MM.1S (cell line): ENCODE measurements around the gene MUC20.
"Not testable (repeated sequence)": the region's sequence is repeated elsewhere in the genome, so short reads cannot be mapped to it uniquely, and the experiment has no call there.

Source experiments
- DNase-seq: peaks from one replicate; pipeline ENCODE4 v3.0.0-alpha.2; 2015
- H2AFZ ChIP-seq: fragments of 300-600 bp; sonication (generic); 2 replicates; pipeline ENCODE4 v1.6.0; 2016; ENCODE audit warnings: antibody characterized with exemption, low read length
- H3F3A ChIP-seq: fragments of 300-600 bp; sonication (generic); 2 replicates; pipeline ENCODE4 v1.6.1; 2016; ENCODE audit warnings: mild to moderate bottlenecking, antibody characterized with exemption, low read length, moderate library complexity, mixed read lengths; ENCODE audit not compliant: insufficient read depth
- H3K27ac ChIP-seq: fragments of 300-600 bp; sonication (generic); 2 replicates; pipeline ENCODE4 v1.5.1; 2016; ENCODE audit warnings: mild to moderate bottlenecking, low read length
- H3K27me3 ChIP-seq: fragments of 300-600 bp; sonication (generic); replicated peaks from 2 replicates; pipeline ENCODE4 v1.6.0; 2016; ENCODE audit warnings: low read length; ENCODE audit not compliant: insufficient read depth
- H3K36me3 ChIP-seq: fragments of 300-600 bp; sonication (generic); replicated peaks from 2 replicates; pipeline ENCODE4 v1.6.1; 2016; ENCODE audit warnings: mild to moderate bottlenecking, low read length, mixed read lengths; ENCODE audit not compliant: insufficient read depth
- H3K4me1 ChIP-seq: fragments of 300-600 bp; sonication (generic); 2 replicates; pipeline ENCODE4 v1.6.1; 2016; ENCODE audit warnings: low read length, mixed read lengths
- H3K4me2 ChIP-seq: fragments of 300-600 bp; sonication (generic); 2 replicates; pipeline ENCODE4 v1.6.0; 2016; ENCODE audit warnings: low read depth, low read length
- H3K4me3 ChIP-seq: fragments of 300-600 bp; sonication (generic); 2 replicates; pipeline ENCODE4 v1.5.1; 2016; ENCODE audit warnings: low read length, mixed read lengths
- H3K79me2 ChIP-seq: fragments of 300-600 bp; sonication (generic); 2 replicates; pipeline ENCODE4 v1.6.1; 2016; ENCODE audit warnings: mixed run types, low read length, mixed read lengths
- H3K9ac ChIP-seq: fragments of 300-600 bp; sonication (generic); 2 replicates; pipeline ENCODE4 v1.6.1; 2016; ENCODE audit warnings: low read length, mixed read lengths
- H3K9me2 ChIP-seq: fragments of 300-600 bp; sonication (generic); replicated peaks from 2 replicates; pipeline ENCODE4 v1.6.1; 2016; ENCODE audit warnings: mild to moderate bottlenecking, low read length, mixed read lengths; ENCODE audit not compliant: insufficient read depth
- H3K9me3 ChIP-seq: fragments of 300-600 bp; sonication (generic); replicated peaks from 2 replicates; pipeline ENCODE4 v1.6.1; 2016; ENCODE audit warnings: mild to moderate bottlenecking, low read length, mixed read lengths; ENCODE audit not compliant: insufficient read depth
- H4K20me1 ChIP-seq: fragments of 300-600 bp; sonication (generic); 2 replicates; pipeline ENCODE4 v1.6.1; 2016; ENCODE audit warnings: mild to moderate bottlenecking, low read length, moderate library complexity, mixed read lengths; ENCODE audit not compliant: insufficient read depth
- CTCF ChIP-seq: fragments of 300-600 bp; sonication (generic); IDR thresholded peaks from 2 replicates; pipeline ENCODE4 v1.5.1; 2016; ENCODE audit warnings: antibody characterized with exemption, low read length, mixed read lengths
- EZH2 ChIP-seq: fragments of 300-600 bp; sonication (generic); optimal IDR thresholded peaks from 2 replicates; pipeline ENCODE3; 2017; ENCODE audit warnings: low read depth, mild to moderate bottlenecking, antibody characterized with exemption, low read length, mixed read lengths
- EZH2phosphoT487 ChIP-seq: fragments of 300-600 bp; sonication (generic); IDR thresholded peaks from 2 replicates; pipeline ENCODE4 v1.6.1; 2018; ENCODE audit warnings: antibody characterized with exemption, low read length

The MUC20 gene

GRCh38 chr3:195711813-195712534, 8.8 kb upstream of the MUC20 start:
- Histone ChIP-seq H2AFZ (no peak overlapping the region), H3K4me1 (no peaks in the 10 kb centered on the region), H3K36me3 (no peaks in the 10 kb centered on the region), H3K4me2 (no peak overlapping the region), H3K4me3 (no peak overlapping the region), H3F3A (no peaks in the 10 kb centered on the region), H3K79me2 (no peaks in the 10 kb centered on the region), H3K9me3 (no peaks in the 10 kb centered on the region), H3K9ac (no peak overlapping the region), H4K20me1 (no peaks in the 10 kb centered on the region), H3K27ac (no peak overlapping the region), H3K9me2 (no peaks in the 10 kb centered on the region), H3K27me3 (no peaks in the 10 kb centered on the region)
- no peak for DNase-seq
- TF ChIP-seq EZH2 (no peak), CTCF (no peak), EZH2phosphoT487 (no peak)

GRCh38 chr3:195712535-195712910, 8.3 kb upstream of the MUC20 start:
- not testable (repeated sequence) for H3K9ac ChIP-seq, H3K4me3 ChIP-seq, H3K9me2 ChIP-seq, H3K4me2 ChIP-seq, H3K79me2 ChIP-seq, H3F3A ChIP-seq, H3K4me1 ChIP-seq, H2AFZ ChIP-seq, H4K20me1 ChIP-seq, DNase-seq, H3K27me3 ChIP-seq, H3K9me3 ChIP-seq, H3K27ac ChIP-seq, H3K36me3 ChIP-seq

DNA sequence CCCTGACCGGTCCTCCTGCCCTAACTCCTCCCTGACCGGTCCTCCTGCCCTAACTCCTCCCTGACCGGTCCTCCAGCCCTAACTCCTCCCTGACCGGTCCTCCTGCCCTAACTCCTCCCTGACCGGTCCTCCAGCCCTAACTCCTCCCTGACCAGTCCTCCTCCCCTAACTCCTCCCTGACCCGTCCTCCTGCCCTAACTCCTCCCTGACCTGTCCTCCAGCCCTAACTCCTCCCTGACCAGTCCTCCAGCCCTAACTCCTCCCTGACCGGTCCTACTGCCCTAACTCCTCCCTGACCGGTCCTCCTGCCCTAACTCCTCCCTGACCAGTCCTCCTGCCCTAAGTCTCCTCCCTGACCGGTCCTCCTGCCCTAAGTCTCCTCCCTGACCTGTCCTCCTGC, 7.6 kb upstream of the MUC20 start:
- not testable (repeated sequence) for H3F3A ChIP-seq, H3K9me2 ChIP-seq, H3K79me2 ChIP-seq, H3K36me3 ChIP-seq, H3K9ac ChIP-seq, H3K4me2 ChIP-seq, H3K9me3 ChIP-seq, H3K27me3 ChIP-seq, H3K4me3 ChIP-seq, H2AFZ ChIP-seq, H3K4me1 ChIP-seq, H3K27ac ChIP-seq, H4K20me1 ChIP-seq, DNase-seq

GRCh38 chr3:195714380-195715011, 6.3 kb upstream of the MUC20 start:
- Histone ChIP-seq H3K4me1 (no peaks in the 10 kb centered on the region), H3F3A (no peaks in the 10 kb centered on the region), H3K4me2 (no peak overlapping the region), H3K4me3 (no peak overlapping the region), H3K9me3 (no peaks in the 10 kb centered on the region), H3K27me3 (no peaks in the 10 kb centered on the region), H3K79me2 (no peaks in the 10 kb centered on the region), H3K36me3 (no peaks in the 10 kb centered on the region), H3K9ac (no peak overlapping the region), H4K20me1 (no peaks in the 10 kb centered on the region), H3K27ac (no peak overlapping the region), H3K9me2 (no peaks in the 10 kb centered on the region), H2AFZ (no peak overlapping the region)
- no peak for TF ChIP-seq CTCF
- no peak for TF ChIP-seq EZH2
- no peak for TF ChIP-seq EZH2phosphoT487
- DNase-seq = no peak
